Measurements from ENCODE around the gene FAM107B.
A peak's percentile ranks its signal among the peaks of the same experiment; 100 is the strongest.

FAM107B gene

DNA sequence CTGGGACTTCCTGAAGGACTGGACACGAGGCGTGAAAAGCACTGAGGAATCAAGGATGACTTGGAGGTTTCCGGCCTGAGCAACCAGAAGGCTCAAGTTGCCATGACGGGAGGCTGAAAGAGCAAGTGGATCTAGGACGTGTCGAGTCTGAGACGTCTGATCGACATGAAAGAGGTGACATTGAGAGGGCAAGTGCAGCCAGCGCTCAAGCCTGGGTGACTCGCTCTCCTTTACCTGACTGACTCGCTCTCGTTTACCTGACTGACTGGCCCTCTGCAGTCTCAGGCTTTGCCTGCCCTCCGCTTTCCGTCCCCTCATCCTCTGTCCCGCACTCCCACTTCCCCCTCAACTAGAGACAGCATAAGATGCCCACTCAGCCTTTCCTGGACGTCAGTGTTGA lies 241.4 kb downstream of the FAM107B start:
- no peak for DNase-seq (ENCODE audit: low read depth)

DNA sequence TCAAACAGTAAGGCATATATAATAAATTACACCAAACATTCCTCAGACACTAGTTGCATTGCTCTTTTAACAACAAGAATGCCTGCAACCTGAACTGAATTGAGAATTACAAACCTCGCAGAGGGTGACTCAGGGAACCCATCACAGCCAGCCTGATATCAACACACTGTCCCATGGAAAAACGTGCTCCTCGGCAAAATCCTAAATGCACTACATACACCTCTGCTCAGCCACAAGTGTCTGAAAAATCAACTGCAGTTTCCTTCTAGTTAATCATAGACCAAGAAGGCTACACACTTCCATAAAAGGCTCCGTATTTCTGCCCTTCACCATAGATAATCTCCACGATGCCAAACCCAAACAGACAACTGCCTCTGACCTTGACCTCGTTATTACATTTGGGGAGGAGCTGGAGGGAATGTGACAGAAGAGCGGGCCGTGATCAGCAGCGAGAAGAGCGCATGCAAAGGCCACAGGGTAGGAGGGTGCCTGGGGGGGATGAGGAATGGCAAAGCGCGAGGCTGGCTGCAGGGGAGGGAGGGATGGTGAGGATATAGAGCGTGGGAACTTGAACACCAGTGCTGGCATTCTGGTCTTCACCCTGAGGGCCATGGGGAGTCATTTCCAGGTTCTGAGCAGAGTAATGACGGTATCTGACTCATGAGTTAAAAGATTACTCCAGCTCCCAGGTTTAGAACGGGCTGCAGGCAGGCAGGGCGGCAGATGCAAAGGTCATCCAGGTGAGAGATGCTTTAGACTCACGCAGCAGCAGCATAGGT lies 242.0 kb downstream of the FAM107B start:
- DNase-seq (ENCODE audit: low read depth): no peak

DNA sequence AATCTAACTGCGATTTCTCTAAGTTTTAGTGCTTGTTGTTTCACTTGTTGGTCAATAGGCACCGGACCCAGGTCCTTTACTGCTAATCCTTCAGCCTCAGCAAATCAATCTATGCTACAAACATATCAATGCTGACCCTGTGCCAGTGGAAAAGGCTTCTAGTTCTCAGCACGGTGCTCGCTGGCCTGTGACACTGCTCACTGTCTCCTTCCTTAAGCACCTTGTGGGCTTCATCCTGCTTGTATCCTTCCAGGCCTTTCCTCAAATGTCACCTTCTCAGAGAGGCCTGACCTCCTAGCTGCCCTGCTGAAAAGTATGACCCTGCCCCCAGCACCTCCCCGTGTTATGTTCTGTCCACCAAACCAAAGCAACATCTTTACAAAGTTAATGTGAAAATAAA lies 242.7 kb downstream of the FAM107B start:
- DNase-seq (ENCODE audit: low read depth): no peak

DNA sequence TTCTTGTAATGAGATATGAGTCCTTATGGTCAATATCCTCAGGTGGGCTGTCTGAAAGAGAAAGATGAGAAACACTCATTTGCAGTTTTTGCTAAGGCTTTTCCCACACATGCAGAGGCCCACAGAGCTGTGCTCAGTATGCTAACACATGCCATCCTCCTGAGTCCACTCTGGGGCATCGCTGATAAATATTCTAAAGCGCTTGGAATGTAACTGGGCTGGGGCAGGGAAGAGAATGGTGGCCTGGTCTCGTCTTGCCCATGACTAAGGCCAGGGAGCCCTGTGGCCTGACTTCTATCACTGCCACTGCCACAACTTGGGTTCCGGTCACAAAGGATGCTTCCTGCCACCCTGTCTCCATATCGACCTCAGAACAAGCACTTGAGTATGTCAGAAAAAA lies 244.2 kb downstream of the FAM107B start:
- DNase-seq (ENCODE audit: low read depth): no peak

DNA sequence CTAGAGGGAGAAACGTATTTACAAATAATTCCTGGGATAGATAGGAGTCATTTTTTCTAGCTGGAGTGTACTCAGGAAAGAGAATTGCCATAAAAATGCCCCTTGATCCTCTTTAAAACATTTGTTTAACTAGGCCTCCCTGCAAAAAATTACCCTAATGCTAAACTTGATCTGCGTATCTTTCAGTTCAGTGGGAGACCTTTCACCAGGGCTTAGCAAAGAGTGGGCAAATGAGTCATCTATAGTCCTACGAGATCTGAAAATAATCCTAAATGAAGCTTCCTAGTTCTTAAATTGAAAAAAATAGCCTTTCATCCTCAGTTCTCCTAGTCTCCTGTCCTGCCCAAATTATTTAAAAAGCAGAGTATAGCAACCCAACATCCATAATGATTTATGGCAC lies 245.3 kb downstream of the FAM107B start:
- no peak for DNase-seq (ENCODE audit: low read depth)

DNA sequence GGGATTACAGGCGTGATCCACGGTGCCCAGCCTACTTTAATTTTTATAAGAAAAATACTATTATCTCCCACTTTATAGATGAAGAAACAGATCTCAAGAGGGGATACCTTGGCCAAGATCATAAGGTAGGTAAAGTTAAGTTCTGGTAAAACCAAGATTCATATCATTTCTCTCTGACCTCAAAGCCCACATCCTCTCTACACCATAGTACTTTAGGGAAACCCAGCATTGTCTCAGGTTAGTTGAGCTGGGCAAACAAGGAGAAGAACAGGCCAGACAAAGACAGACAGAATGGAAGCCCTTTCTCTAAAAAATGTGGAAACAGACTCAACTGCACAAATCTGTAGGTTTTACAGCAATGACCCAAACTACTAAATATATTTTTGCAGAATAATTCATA lies 246.2 kb downstream of the FAM107B start:
- no peak for DNase-seq (ENCODE audit: low read depth)

DNA sequence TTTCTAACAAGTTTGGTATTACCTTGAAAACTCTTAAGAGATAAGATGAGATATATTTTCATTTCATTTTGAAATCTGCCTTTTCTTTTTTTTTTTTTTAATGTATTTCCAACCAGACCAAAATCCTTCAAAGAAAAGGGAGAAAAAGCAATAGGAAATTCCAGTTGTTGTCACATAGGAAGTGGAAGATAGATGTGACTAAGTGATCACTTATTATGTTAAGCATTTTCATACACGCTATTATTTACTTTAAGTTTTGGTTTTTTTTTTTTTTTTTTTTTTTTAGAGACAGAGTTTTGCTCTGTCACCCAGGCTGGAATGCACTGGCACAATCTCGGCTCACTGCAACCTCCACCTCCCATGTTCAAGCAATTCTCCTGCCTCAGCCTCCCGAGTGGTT lies 246.8 kb downstream of the FAM107B start:
- no peak for DNase-seq (ENCODE audit: low read depth)

DNA sequence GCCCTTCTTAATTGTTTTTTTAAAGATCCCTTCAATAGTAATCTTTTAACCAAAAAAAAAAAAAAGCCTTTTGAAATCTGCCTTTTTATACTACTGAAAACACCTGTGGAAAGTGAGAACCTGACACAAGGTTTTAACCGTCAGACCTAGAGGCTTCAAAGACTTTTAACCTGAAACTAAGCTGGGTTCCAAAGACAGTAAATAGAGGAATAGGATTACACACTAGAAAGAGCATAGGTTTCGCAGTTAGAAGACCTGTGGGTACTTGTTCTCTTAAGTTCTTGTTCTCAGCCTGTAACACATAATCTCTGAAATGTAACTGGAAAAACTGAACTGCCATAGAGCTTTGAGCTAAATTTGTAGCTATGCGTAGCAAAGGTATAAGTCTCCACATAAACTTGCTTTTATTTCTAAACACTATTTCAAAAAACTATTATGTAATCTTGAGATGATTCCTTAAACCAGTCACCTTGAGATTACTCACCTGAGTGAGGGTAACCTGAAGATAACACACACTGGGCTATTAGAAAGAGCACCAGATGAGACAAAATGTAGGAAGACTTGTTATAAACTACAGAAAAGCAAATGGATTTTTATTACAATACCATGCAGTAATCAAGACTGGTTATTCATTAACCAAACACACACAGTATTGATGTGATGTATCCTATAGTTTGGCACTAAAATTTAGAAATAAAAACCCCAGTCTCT lies 247.4 kb downstream of the FAM107B start:
- DNase-seq (ENCODE audit: low read depth): no peak

DNA sequence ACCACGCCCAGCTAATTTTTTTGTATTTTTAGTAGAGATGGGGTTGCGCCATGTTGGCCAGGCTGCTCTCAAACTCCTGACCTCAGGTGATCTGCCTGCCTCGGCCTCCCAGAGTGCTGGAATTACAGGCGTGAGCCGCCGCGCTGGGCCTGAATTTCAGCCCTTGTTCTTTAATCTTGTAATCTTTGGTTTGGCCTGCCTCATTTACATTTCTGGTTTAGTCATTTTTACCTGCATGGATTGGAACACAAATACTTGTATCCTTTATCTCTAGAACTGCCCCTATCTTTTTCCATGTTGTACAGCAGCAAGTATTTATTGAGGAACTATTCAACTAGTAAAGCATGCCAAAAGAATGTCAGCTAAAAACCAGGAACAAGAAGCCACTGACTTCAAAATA lies 248.4 kb downstream of the FAM107B start:
- DNase-seq (ENCODE audit: low read depth): no peak

DNA sequence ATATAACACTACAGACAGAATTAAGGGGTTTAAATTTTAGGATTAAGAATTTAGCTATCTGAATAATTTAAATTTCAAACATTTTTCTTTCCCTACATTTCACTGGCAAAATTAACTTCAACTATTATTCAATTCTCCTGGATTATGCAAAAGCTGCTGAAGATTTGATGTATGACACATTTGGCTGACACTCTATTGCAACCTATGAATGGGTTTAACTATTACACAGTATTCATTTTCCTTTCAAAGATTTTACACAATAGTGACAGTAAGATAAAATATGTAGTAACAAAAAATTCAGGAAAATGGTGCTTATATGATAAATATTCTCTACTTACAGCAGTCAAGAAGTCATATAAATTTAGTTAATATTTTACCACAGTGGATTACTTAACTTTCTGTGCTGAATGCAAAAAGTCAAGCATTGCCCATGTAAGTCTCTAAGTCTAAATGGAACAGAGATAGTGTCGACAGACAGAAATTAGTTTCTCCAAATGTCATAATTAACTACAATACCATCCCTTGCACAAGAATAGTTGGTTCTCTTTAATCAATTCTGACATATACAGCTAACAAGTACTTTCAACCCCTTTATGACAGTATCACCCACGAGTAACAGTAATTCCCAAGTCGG lies 249.9 kb downstream of the FAM107B start:
- no peak for DNase-seq (ENCODE audit: low read depth)

DNA sequence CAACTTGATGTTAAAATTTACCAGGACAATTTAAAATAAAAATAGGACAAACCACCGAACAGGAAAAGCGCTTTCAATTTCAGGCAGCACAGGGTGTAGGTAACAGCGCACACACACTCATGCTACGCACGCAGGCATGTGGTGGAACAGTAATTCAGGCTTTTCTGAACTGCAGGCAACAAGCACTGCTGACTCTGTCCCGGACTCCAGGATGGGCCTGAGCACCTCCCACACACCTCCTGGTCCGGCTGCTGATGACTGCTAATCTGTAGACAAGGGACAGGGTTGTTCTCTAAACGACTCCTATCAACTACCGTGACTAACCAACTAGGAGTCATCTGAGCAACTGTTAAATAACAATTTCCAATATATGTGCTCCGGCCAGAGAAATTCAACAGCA lies 251.4 kb downstream of the FAM107B start:
- no peak for DNase-seq (ENCODE audit: low read depth)

DNA sequence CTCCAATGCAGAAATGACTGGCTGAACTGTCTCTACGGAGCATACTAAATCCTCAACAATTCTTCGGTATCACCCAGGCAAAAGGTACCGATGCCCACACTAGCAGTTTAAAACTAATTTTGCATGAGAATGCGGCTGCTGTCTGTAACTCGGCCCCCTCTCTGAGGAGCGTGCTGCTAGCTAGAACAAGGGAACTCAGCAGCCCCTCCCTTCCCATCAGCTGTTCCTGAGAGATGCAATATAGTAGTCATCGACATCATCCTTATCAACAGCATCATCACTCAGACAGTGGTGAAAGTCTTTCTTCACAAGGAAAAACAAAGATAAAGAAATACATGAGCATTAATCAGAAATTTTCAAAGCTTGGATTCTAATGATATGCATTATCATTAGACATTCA lies 254.9 kb downstream of the FAM107B start:
- no peak for DNase-seq (ENCODE audit: low read depth)

DNA sequence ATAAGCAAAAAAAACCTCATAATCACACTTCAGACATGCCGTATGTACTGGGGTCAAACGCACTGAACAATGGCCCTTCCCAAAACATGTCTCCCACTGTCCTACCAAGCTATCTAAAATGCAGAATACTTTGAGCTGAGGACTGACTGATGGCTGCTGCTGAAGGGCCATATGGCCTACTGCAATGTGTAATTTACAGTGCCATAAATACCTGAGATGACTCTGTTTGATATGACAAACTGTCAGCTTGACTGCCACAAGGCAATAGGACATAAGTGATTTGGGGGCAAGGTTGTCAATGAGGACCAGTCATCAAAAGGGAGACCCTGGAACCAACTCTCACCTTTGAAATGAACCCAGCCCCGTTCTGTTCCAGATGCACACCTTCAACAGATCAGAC lies 256.5 kb downstream of the FAM107B start:
- DNase-seq (ENCODE audit: low read depth): no peak

DNA sequence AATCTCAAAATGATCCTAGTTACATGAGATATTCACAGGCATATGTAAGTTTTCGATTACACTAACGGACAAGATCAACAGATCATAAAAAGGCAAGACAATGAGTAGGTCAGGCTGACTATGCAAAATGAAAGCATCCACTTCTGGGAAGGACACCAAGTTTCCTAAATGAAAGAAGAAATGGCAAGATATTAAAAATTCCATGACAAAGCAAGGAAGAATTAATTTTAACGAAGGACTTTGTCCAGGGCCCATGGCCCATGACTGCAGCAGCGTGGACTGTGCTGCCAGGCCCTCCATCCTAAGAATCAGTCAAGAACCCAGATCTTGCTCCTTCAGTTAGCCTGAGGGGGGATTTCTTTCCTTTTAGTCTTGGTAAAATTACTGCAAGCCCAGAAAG lies 261.6 kb downstream of the FAM107B start:
- DNase-seq (ENCODE audit: low read depth): no peak

DNA sequence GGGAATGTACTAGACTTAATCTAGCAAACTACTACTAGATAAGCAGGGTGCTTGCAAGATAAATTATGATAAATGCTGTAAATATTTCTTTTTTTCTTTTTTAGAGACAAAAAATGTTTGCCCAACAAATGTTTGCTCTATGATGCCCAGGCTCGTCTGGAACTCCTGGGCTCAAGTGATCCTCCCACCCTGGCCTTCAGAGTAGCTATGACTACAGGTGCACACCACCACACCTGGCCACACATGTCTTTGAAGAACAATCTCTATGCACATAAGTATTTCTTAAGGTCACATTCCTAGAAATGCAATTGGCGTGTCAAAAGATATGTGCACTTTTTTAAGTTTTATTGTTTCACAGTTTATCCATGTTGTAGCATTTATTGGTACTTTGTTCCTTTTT lies 264.4 kb downstream of the FAM107B start:
- no peak for DNase-seq (ENCODE audit: low read depth)

DNA sequence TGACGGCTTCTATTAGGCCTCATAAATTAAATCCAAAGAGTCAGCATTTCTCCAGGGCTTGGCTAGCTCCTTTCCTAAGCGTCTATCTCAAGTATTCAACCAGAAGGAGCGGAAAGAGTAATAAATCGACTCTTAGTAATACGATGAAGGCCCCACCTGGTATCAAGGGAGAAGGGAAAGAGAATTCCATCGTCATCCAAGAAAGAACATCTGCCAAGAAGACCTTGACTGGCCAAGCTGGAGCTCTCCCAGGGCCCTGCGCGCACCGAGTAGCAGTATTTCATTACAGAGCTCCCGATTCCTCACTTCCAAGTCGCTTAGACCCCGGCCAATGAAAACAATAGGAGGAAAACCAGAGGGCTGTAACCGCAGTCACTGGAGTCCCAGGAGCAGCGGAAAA lies 266.0 kb downstream of the FAM107B start:
- no peak for DNase-seq (ENCODE audit: low read depth)

DNA sequence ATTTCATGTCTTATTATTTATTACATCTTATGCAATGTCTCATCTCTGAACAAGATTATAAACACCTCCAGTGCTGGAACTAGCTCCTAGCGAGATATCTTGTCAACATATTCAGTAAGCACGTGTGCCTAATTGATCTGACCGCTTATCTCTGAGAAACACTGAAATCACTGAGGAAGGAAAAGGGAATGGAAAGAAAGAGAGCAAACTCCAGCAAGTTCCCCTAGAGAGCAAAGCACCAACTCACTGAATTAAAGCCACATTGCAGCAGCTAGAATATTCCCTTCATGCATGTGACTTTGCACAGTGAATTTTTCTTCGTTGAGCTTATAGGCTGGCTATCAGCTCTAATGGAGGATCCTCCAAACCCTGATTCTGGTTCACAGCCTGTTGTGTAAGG lies 266.9 kb downstream of the FAM107B start:
- no peak for DNase-seq (ENCODE audit: low read depth)

DNA sequence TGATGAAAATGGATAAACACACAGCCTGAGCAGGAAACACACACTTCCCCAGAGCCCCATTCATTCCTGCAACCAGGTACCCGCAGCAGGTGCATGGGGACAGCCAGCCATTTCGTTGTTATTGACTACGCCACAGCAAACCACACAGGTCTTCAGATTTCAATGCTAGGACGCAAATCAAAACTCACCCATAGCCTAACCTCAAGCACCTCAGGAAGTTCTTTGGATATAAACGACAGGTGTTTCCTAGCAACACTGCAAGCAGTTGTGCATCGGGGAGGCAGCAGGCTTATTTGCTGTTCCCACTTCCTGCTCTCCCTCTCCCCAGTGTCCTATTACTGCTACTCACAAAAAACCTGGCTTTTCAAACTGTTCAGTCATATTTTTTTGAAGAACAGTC lies 267.5 kb downstream of the FAM107B start:
- peak; percentile 4 for DNase-seq (ENCODE audit: low read depth)

DNA sequence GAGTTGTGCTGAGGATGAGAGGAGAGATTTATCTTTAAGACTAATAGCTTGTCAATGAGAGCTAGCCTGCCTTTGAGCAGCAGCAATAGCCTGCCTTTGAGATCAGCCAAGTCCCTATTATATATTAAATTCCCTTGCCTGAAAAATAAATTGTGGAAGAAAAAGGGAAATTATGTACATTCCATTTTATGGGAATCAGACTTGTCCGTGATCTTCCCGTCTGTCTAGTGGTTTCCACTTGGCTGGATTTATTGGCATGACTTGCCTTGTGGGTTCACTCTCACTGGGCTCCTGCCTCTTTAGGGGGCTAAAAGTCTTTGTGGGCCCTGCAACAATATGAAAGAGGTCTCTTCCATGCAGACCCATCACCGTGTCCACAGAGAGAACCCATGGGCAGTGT lies 272.3 kb downstream of the FAM107B start:
- no peak for DNase-seq (ENCODE audit: low read depth)

DNA sequence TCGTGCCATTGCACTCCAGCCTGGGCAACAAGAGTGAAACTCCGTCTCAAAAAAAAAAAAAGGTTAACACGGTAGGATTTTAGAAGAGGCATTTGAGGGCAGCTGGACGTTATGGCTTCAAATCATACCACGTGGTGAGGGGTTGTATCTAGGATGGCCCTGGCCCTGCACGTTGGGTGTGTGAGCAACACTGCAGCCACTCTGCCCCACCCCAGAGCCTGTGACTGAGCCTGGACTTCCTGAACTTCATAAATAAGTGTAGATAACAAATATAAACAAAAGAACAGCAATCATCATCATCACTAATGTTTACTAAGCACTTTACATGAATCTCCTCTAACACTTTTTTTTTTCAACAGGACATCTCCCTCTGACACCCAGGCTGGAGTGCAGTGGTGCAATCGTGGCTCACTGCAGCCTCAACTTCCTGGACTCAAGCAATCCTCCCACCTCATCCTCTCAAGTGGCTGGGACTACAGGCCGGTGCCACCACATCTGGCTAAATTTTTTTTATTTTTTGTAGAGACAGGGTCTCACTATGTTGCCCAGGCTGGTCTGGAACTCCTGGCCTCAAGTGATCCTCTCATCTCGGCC lies 274.4 kb downstream of the FAM107B start:
- DNase-seq (ENCODE audit: low read depth): no peak

DNA sequence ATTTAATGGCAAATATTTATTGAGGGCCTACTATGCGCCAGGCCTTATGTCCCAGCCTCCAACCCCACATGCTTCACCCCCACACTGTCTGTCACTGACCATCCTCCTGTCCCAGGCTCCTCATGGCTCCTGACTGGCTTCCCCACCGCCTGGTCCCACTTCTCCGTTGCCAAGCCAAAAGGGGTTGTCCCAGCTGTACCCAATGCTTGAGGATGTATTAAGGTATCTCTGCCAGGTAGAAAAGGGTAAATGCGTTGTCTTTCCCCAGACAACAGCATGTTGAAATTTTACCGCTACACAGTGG lies 275.1 kb downstream of the FAM107B start:
- DNase-seq (ENCODE audit: low read depth): no peak

DNA sequence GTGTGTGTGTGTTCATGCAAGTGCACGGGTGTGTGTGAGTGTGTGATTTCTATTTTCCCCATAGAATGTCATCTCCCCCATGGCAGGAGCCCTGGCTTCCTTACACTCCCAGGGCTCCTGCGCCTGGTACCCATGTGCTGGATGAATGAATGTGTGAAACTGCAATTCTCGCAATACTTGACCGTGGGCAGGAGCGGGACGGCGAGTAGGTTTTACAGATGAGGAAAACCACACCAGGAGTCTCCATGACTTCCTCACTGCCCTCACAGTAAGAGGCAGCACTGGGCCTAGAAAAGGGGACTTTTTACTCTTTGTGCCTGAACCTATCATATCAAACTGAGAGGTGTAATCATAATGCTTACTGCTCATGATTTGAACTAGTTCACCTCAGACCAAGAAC lies 276.4 kb downstream of the FAM107B start:
- no peak for DNase-seq (ENCODE audit: low read depth)

DNA sequence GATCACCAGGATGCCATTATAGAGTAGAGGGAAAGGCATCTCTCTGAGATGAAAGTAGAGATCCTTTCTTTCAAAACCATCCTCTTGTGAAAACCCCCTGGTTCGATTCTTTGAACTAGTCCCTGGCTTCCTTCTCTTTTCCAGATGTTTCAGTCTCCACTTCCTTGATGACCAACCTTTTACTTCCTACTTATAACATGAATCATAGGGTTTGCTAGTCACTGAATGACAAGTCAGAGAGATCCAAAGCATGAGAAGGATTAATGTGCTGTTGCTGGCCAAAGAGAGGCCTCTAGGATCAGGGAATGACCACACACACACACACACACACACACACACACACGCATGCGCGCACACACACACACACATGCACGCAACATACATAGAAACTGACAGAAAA lies 282.9 kb downstream of the FAM107B start:
- no peak for DNase-seq (ENCODE audit: low read depth)

Data from stimulated activated CD8-positive, alpha-beta memory T cell treated with anti-CD3 and anti-CD28 coated beads, Interleukin-12 subunit alpha, Interleukin-12 subunit beta, amount 100 ng/mL, for 1 hour (primary cell).